Glomerular visceral epithelial cell (primary cell): ENCODE measurements around the gene MS4A12.
A peak's percentile ranks its signal among the peaks of the same experiment; 100 is the strongest.
"Not testable (repeated sequence)": the region's sequence is repeated elsewhere in the genome, so short reads cannot be mapped to it uniquely, and the experiment has no call there.

Experiments
- DNase-seq: peaks from one replicate; pipeline ENCODE4 v3.0.0-alpha.2; 2016; ENCODE audit errors: extremely low spot score

The MS4A12 gene, protein sequence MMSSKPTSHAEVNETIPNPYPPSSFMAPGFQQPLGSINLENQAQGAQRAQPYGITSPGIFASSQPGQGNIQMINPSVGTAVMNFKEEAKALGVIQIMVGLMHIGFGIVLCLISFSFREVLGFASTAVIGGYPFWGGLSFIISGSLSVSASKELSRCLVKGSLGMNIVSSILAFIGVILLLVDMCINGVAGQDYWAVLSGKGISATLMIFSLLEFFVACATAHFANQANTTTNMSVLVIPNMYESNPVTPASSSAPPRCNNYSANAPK

GRCh38 chr11:60492488-60493009 is at the start of gene MS4A12:
MS4A12 (plus strand) TSS chr11:60492778; CDS start chr11:60497319, 4,541 bp downstream.
- no peak for DNase-seq

DNA sequence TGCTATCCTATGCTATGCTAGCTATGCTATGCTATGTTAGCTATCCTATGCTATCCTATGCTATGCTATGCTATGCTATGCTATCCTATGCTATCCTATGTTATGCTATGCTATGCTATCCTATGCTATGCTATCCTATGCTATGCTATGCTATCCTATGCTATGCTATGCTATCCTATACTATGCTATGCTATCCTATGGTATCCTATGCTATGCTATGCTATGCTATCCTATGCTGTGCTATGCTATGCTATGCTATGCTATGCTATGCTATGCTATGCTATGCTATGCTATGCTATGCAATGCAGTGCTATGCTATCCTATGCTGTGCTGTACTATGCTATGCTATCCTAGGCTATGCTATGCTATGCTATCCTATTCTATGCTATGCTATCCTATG is 45.5 kb upstream of the MS4A12 start:
- DNase-seq = no peak

- DNase-seq = no peak
Observed at GRCh38 chr11:60447846-60448245, 44.7 kb upstream of the MS4A12 start.

DNA sequence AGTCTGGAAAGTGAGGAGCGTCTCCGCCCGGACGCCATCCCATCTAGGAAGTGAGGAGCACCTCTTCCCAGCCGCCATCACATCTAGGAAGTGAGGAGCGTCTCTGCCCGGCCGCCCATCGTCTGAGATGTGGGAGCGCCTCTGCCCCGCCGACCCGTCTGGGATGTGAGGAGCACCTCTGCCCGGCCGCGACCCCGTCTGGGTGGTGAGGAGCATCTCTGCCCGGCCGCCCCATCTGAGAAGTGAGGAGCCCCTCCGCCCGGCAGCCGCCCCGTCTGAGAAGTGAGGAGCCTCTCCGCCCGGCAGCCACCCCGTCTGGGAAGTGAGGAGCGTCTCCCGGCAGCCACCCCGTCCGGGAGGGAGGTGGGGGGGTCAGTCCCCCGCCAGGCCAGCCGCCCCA is 41.4 kb upstream of the MS4A12 start:
- DNase-seq = not testable (repeated sequence)

DNA sequence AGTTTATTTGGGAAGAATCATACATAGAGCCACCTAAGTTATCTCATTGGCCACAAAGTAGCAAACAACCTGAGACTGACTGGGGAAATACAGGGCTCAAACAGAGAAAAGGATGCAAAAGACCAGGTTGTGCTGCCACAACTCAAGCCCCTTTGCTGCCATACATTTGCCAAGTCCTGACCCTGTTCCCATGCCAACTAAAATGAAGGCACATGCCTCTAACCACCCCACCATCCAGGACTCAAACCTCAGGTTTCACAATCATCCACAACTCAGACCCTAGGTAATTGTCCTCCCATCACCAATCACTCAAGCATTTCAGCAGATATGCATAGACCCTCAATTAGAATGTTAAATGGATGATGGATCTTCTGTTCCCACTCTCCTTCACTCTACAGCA is 38.4 kb upstream of the MS4A12 start:
- DNase-seq = no peak

DNA sequence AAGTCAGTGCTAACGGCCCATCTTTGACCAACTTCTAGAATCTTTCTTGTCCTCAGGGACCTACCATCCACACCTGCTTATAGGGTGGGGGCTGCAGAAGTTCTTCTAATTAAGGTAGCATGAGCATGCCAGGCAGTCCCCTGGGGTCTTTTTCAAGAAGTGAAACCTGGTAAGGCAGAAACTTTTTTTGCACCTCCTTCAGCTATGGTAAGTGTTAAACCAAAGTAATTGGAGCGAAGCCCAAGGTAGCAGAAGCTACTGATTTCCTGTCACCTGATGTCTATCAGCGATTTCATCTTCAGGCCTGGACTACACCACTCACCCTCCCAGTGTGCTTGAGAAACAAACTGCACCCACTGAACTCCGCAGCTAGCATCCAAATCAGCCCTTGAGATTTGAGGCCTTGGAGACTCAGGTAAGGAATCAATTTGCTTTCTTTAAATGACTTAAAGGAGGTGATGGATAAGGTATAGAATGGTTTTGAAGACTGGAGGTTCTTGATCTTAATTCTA is 37.0 kb upstream of the MS4A12 start, which contains the start of gene MS4A1:
Gene MS4A1, plus strand, starts transcription at position 317 of the 512 bp plus-strand sequence. CDS start 6,528 bp downstream, outside the sequence.
- DNase-seq = no peak

DNA sequence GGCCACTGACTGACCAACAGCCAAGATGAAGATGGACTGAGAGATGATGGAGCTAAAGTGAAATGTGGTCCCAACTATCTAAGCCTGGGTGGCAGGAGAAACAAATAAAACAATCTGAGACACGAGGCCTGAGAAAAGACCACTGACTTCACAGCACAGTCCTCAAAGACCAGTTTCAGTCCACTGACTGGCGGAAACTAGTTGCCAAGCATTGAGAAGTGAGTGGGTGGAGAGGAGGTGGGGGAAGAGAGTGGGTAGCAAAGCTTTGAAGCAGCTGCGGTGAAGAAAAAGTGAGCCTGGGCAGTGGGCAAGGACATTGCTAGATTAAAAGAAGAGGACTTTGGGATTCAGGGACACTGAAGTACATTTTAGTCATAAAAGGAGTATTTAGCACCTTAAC is 35.0 kb upstream of the MS4A12 start:
- no peak for DNase-seq

GRCh38 chr11:60459345-60459744 is 33.2 kb upstream of the MS4A12 start:
- DNase-seq = no peak

- DNase-seq = no peak
Observed at GRCh38 chr11:60468829-60469228, 23.7 kb upstream of the MS4A12 start.

- no peak for DNase-seq
Observed at GRCh38 chr11:60469723-60470122, 22.9 kb upstream of the MS4A12 start.

DNA sequence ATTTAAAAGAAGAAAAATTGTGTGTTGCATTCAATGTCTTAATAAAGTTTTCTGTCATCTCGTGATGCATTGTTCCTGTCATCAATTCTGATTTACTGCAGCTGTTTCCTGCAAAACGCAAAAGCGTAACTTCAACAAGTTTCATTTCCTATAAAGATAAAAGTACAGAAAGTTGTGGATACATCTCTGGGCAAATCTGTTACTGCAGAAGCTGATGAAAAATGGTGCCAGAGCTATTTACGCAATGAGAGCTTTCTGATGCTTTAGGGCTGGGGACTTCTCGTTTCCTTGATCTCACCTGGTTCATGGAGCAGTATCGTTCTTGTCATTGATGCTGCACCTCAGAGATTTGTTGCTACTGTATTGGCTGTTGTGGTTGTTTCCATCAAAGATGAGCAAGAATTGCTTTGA is 15.5 kb upstream of the MS4A12 start:
- no peak for DNase-seq

DNA sequence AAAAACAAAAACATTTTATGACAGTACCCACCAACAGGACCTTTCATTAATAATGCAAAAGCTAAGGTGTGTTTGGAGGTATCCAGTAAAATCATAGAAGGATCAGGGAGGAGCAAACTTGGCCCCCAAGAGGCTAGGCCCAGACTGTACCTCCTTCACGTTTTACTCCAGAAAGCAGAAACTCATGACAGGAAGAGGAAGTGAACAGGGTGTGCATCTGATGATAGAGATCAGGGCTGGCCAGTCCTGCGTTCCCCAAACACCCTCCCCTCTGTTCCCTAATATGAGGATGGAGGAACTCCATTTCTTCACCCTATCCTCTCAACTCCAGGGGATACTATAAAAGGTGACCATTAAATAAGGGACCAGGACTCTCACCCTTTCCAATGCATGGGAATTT is 10.2 kb upstream of the MS4A12 start:
- no peak for DNase-seq

DNA sequence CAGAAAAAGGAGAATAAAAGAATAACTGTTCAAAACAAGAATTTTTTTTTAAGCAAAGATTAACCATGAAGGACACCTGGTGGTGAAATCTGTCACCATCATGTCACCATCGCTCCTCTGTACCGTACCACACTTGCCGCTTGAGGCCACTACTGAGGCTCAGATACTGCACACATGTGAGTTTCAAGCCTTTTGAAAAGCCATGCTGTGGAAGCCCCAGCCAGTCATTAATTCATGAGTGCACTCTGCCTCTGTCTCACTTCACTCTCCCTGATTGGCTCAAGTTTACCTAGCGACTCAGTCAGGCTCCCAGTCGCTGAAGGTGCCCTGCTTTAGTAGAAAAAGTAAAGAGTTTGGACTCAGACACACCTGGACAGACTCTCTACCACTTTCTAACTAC is 6.6 kb upstream of the MS4A12 start:
- DNase-seq = no peak

- DNase-seq = no peak
Observed at GRCh38 chr11:60493454-60493853, 876 bp downstream of the MS4A12 start.

DNA sequence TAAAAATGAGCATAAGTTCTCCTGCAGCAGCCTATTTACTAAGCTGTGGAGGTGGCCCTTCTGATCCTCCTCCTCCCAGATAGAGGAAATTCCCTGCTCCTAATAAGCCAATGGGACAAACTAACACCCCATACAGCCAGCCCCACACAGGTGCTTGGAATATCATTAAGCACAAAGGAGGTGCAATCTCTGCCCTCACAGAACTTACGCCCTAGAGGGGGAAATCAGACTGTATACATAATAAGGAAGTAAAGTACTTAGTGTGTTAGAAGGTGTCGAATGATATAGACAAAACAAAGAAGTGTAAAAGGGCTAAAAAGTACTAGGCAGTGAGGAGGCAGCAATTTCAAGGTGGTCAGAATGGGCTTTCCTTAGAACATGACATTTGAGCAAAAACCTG is 5.8 kb downstream of the MS4A12 start:
- no peak for DNase-seq

DNA sequence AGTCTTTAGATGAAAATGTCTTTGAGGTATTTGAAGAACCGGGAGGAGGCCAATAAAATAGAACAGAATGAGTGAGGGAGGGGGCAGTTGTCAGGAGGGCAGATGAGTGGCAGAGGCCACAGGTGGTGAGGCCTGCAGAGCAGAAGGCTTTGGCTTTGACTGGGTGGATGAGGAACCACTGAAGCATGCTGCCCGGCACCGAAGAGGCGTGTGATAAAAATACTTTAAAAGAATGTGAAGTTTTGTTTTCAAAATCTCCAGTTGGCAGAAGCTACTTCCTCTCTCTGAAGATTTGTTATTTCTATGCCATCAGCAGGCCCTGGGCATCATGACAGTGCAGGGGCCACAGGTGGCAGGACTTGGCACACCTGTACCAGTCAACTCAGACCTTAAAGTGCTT is 6.3 kb downstream of the MS4A12 start:
- peak; percentile 35 for DNase-seq

DNA sequence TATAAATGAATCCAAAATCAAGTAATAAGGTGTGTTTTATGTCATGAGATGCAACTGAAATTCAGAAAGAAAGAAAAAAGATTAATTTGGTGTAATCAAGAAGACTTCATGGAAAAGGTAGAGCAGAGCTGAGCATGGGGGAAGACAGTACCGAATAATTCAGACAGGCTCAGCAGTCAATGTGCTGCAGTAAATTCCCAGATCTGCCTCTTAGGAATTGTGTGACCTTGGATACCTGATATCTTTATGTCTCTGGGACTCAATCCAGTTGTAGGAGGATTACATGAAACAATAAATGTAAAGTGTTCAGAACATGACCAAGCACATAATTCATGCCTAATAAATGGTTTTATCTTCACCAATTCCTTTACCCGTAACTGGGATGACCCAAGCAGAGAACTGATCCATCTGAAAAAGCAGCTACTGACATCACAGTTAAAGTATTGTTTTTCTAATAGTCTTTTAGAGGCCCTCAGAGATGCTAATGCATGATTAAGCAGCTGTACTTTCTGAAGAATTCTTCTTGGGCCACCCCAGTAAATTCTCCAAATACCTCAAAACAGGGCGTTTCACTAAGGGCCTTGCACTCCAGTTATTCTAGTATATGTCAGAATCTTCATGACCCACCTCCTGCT is 7.8 kb downstream of the MS4A12 start:
- peak; percentile 50 for DNase-seq

DNA sequence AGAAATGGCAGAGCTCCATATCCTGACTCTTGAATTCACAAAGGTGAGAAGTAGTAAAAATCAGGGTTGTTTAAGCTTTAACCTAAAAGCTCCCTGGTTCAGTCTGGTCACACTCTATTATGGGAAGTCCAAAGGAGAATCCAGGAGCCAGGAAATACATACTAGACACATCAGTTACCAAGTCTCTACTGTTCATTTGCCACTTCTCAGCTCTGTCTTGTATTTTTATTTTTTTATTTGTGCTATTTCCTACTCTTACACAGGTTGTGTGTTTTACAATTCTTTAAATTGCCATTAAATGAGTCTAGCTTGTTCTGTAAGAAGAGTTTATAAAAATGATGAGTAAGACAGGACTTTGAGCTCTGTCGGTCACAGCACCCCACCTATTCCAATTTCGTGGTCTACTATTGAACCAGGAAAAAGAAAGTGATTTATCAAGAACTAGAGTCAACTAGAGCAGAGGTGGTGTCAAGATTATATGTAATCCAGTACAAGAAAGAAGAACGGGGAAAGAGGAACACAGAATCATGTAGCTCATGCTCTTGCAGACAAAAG is 9.7 kb downstream of the MS4A12 start:
- no peak for DNase-seq

DNA sequence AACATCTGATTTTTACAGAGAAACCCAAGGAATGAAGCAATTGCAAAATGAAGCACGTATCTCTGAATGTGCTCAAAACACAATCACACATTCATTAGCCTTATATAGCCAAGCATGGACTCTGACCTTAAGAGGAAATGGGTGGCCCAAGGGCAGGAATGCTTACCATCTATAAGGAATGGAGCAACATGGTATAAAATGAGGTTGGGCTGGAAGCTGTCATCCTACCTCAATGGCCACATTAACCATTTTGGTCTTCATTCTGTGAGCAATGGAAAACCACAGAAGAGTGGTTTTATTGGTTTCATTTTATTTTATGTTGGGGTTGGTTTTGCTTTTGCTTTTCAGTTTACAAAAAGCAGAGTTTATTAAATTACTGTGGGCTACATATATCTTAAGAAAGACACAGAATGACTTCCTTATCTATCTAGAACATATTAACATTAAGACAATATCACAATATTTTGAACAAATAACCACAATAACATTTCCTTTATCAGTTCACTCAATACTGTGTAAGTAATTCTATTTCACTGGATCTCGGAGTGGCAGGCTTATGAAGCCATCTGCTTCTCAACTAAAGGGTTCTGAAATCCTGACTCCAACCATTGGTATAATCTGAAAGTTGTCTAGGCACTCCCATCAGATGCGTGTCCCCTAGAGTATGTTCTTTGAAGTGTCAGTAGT is 11.8 kb downstream of the MS4A12 start:
- DNase-seq = no peak

DNA sequence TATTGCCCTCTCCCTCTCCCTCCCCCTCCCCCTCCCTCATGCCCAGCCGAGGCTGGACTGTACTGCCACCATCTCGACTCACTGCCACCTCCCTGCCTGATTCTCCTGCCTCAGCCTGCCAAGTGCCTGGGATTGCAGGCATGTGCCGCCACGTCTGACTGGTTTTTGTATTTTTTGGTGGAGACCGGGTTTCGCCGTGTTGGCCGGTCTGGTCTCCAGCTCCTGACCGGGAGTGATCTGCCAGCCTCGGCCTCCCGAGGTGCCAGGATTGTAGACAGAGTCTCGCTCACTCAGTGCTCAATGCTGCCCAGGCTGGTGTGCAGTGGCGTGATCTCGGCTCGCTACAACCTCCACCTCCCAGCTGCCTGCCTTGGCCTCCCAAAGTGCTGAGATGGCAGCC is 17.0 kb downstream of the MS4A12 start:
- DNase-seq = not testable (repeated sequence)

DNA sequence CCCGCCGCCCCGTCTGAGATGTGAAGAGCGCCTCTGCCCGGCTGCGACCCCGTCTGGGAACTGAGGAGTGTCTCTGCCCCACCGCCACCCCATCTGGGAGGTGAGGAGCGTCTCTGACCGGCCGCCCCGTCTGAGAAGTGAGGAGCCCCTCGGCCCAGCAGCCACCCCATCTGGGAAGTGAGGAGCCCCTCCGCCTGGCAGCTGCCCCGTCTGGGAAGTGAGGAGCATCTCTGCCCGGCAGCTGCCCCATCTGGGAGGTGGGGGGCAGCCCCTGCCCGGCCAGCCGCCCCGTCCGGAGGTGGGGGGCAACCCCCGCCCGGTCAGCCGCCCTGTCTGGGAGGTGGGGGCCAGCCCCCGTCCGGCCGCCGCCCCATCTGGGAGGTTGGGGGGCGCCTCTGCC is 17.6 kb downstream of the MS4A12 start:
- not testable (repeated sequence) for DNase-seq

DNA sequence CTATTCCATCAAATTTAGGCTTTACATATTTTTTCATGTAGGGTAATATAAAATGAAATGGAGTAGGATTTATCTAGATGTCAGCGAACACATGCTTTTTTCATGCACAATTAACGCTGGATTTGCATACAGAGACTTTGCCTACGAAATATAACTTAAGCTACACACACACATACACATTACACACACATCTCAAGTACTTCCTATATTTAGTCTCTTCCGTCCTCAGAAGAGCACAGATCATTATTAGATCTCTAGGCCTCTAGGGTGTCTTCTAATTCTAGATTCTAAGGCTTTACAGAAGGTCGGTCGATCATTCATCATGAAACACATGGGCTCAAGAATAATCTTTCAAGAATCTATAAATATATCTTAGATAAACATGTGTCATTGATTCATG is 18.8 kb downstream of the MS4A12 start:
- no peak for DNase-seq
